Colonic mucosa (tissue), 4 donors: ENCODE data around the gene CRELD1. TPM values are rescaled to one million over a fixed set of nuclear protein-coding genes. Genes with fewer than 3 reads are reported as not detected.

Source experiments
- DNase-seq: peaks from one replicate; pipeline ENCODE4 v3.0.0-alpha.2; 2020
- H3K27ac ChIP-seq: fragments of 200-600 bp; one replicate; pipeline ENCODE4 v1.8.0; 2021
- H3K27me3 ChIP-seq: fragments of 200-600 bp; one replicate; pipeline ENCODE4 v1.8.0; 2021
- H3K36me3 ChIP-seq: fragments of 200-600 bp; one replicate; pipeline ENCODE4 v1.8.0; 2021
- H3K4me1 ChIP-seq: fragments of 200-600 bp; one replicate; pipeline ENCODE4 v1.8.0; 2021; ENCODE audit warnings: mild to moderate bottlenecking
- H3K4me3 ChIP-seq: fragments of 200-600 bp; one replicate; pipeline ENCODE4 v1.8.0; 2021
- H3K9ac ChIP-seq, 2 donors: one replicate each; pipeline ENCODE4 v1.7.0; 2013; ENCODE audit warnings: control low read depth in 2 of 2, low read depth in 2 of 2, low read length in 2 of 2
- H3K9me3 ChIP-seq: fragments of 200-600 bp; one replicate; pipeline ENCODE4 v1.8.0; 2021
- intact Hi-C: fragments of 100-400 bp; cut with DNase I; formaldehyde crosslinking; loops from one replicate; pipeline ENCODE4 v1.14.1; 2022
- total RNA-seq, 2 donors: library from RNA; stranded (reverse); fragmentation: NEBNext Ultra II Directional in 1 of 2; extraction: Animal tissue kit (Norgen Biotek cat#: 25700) in 1 of 2; gene quantifications; one replicate each; pipeline ENCODE4 v1.2.1, GENCODE V29; 2021
- TF ChIP-seq, protein P1 (sequence below): fragments of 200-600 bp; IDR thresholded peaks from one replicate; pipeline ENCODE4 v1.8.0; 2022; ENCODE audit warnings: antibody characterized with exemption, mild to moderate bottlenecking
- donor health status: healthy.
- donor health status: DM: no; HTN: no; CAD: no.
- donor health status: DM: no; HTN: no; CAD: no.

Gene CRELD1
- total RNA-seq, 2 donors from 2014 or later, result 23.3 to 40.4 TPM

DNA sequence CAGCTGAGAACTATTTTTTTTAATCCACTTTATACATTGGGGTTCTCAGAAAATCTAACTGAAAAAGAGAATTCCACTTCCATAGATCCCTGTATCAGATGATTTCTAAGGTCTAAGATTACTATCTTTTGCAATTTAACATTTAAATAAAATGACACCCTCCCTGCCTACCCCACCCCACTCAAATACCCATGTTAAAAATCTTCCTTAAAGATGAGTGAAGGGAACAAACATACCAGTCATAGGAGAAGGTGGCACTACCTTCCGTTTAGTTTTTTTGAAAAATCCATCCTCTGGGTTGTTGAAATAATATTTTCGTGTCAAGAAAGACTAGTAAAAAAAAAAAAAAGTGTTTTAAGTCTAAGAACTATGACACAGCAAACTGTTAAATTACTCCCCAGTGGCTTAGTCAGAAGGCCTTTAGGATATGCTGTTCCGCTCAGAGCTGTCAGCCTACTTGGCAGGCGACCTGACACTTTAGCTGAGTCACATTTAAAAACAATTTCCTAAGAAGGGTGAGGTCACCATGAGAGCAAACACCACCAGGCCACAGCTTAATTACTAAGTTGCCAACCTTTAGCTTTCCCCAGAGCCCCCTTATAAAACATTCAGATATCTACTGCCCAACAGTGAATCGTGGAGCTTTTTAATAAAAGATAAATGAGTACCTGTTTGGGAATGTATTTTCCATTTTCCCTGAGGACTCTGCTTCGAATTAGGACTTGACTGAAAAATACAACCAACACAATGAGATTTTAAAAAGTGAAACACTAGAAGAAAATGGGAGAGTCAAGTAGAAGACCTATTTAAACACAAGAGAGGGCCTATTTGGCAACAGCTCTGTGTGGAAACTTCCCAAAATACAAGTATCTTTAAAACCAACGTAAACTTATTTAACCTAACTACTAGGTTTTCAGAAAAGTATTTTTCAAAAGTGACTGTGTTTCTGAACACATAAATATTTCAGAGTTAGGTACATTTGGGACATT is 43.4 kb downstream of the CRELD1 start:
- peak overlapping the region; percentile 10 for H3K27ac ChIP-seq
- H3K27me3 ChIP-seq, result no peaks in the 10 kb centered on the region
- intact Hi-C loops, result no loop called here
- DNase-seq, result peak; percentile 42
- H3K36me3 ChIP-seq, result no peaks in the 10 kb centered on the region
- no peak overlapping the region for H3K9ac ChIP-seq
- TF ChIP-seq, protein P1, sequence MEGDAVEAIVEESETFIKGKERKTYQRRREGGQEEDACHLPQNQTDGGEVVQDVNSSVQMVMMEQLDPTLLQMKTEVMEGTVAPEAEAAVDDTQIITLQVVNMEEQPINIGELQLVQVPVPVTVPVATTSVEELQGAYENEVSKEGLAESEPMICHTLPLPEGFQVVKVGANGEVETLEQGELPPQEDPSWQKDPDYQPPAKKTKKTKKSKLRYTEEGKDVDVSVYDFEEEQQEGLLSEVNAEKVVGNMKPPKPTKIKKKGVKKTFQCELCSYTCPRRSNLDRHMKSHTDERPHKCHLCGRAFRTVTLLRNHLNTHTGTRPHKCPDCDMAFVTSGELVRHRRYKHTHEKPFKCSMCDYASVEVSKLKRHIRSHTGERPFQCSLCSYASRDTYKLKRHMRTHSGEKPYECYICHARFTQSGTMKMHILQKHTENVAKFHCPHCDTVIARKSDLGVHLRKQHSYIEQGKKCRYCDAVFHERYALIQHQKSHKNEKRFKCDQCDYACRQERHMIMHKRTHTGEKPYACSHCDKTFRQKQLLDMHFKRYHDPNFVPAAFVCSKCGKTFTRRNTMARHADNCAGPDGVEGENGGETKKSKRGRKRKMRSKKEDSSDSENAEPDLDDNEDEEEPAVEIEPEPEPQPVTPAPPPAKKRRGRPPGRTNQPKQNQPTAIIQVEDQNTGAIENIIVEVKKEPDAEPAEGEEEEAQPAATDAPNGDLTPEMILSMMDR, result no peak
- no peak overlapping the region for H3K4me3 ChIP-seq
- no peaks in the 10 kb centered on the region for H3K9me3 ChIP-seq
- H3K4me1 ChIP-seq, result no peaks in the 10 kb centered on the region

GRCh38 chr3:9978710-9979305 is 45.2 kb downstream of the CRELD1 start:
- H3K27ac ChIP-seq, result no peak overlapping the region
- intact Hi-C loops, result no loop called here
- no peaks in the 10 kb centered on the region for H3K27me3 ChIP-seq
- no peak for DNase-seq
- H3K9me3 ChIP-seq, result no peaks in the 10 kb centered on the region
- no peaks in the 10 kb centered on the region for H3K36me3 ChIP-seq
- H3K9ac ChIP-seq, result no peak overlapping the region
- TF ChIP-seq, protein P1, result no peak
- H3K4me3 ChIP-seq, result no peak overlapping the region
- H3K4me1 ChIP-seq, result no peaks in the 10 kb centered on the region

DNA sequence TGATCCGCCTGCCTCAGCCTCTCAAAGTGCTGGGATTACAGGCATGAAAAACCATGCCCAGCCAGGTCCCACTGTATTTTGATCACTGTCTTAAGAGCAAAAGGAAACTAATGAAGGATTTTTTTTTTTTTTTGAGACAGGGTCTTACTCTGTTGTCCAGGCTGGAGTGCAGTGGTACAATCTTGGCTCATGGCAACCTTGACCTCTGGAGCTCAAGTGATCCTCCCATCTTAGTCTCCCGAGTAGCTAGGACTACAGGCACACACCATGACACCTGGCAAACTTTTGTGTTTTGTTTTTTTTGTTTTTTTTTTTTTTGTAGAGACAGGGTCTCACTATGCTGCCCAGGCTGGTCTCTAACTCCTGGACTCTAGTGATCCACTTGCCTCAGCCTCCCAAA is 46.6 kb downstream of the CRELD1 start:
- no peaks in the 10 kb centered on the region for H3K9me3 ChIP-seq
- intact Hi-C loops, result no loop called here
- H3K36me3 ChIP-seq, result no peaks in the 10 kb centered on the region
- TF ChIP-seq, protein P1, result no peak
- no peak for DNase-seq
- no peak overlapping the region for H3K9ac ChIP-seq
- H3K4me1 ChIP-seq, result peaks cover 1% of the 10 kb centered on the region
- H3K4me3 ChIP-seq, result no peak overlapping the region
- no peaks in the 10 kb centered on the region for H3K27me3 ChIP-seq
- H3K27ac ChIP-seq, result no peak overlapping the region

DNA sequence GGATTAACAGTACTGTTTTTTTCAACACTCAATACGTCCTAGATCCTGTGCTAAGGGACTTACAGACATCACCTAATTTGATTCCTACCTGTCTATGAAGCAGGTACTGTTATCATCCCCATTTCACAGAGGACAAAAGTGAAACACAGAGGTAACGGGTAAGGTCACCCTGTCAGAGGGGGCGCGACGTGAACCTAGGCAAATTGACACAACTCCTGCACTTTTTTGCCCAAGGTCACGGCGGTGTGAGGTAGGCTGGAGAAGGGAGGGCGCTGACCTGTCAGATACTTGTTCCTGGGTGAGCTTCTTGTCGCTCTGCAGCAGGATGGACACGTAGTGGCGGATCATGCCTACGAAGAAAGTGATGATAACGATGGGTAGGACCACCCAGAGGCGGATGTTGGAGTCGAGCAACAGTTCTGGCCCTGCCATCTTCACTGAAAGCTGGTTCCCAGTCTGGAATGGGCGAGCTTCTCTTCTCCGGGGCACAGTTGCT is 52.6 kb downstream of the CRELD1 start:
- no peaks in the 10 kb centered on the region for H3K27me3 ChIP-seq
- DNase-seq, result no peak
- peak overlapping the region; percentile 80 to 89 for H3K9ac ChIP-seq
- no peaks in the 10 kb centered on the region for H3K36me3 ChIP-seq
- peak overlapping the region; percentile 86 for H3K4me3 ChIP-seq
- no peak overlapping the region for H3K27ac ChIP-seq
- peaks cover 16% of the 10 kb centered on the region for H3K4me1 ChIP-seq
- intact Hi-C loops, result no loop called here
- TF ChIP-seq, protein P1, result no peak
- H3K9me3 ChIP-seq, result no peaks in the 10 kb centered on the region

DNA sequence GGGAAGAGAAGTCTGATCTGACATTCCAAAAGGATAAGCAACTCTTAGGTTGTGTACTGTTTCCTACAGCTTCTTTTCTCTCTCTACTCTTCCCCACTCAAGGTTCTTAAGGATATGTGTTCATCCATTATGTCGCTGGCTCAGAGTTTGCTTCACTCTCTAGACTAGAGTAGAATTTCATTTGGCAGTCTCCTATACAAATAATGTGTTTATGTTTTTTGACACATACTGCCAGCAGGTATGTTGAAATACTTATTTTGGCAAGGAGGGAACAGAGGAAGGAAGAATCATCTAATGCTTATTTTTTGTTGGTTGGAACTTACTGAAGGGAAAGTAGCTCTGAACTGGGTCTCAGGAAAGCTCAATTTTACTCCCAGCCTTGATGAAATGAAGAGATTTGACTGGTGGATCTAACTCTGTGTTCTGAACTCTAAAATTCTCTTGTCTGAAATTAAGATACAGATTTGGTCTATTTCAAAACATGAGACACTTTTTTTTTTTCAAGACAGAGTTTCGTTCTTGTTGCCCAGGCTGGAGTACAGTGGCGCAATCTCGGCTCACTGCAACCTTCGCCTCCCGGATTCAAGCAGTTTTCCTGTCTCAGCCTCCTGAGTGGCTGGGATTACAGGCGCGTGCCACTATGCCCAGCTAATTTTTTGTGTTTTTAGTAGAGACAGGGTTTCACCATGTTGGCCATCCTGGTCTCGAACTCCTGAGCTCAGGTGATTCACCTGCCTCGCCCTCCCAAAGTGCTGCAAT is 60.6 kb downstream of the CRELD1 start:
- H3K27me3 ChIP-seq, result no peaks in the 10 kb centered on the region
- no peaks in the 10 kb centered on the region for H3K9me3 ChIP-seq
- intact Hi-C loops, result no loop called here
- H3K4me3 ChIP-seq, result no peak overlapping the region
- H3K36me3 ChIP-seq, result no peaks in the 10 kb centered on the region
- H3K27ac ChIP-seq, result no peak overlapping the region
- H3K4me1 ChIP-seq, result no peaks in the 10 kb centered on the region
- DNase-seq, result no peak
- H3K9ac ChIP-seq, result no peak overlapping the region
- TF ChIP-seq, protein P1, result no peak
